GM23338 (cell line): ENCODE measurements around the gene MMP13. TPM values are rescaled to one million over a fixed set of nuclear protein-coding genes. Genes with fewer than 3 reads are reported as not detected.

Source experiments
- JUNB ChIP-seq: IDR thresholded peaks from one replicate; pipeline ENCODE4 v1.6.1; 2016; ENCODE audit warnings: antibody characterized with exemption; ENCODE audit not compliant: unreplicated experiment
- NANOG ChIP-seq: IDR thresholded peaks from 2 replicates; pipeline ENCODE4 v1.6.1; 2016; ENCODE audit warnings: antibody characterized with exemption, borderline replicate concordance
- ZNF114 ChIP-seq: fragments of 250-450 bp; sonication (Bioruptor Pico); IDR thresholded peaks from 2 replicates; pipeline ENCODE4 v1.5.0; 2020; ENCODE audit warnings: mild to moderate bottlenecking, moderate library complexity
- polyA plus RNA-seq: library from polyadenylated mRNA; unstranded; fragments of >200 nt; fragmentation: Nextera tagmentation; extraction: Ambion mirVana; gene quantifications from 2 replicates; pipeline ENCODE4 v1.2.1, GENCODE V29; 2016
- total RNA-seq: library from RNA; depleted of rRNA; stranded (reverse); fragments of >200 nt; shearing (Covaris generic); gene quantifications from 2 replicates; pipeline ENCODE4 v1.2.3, GENCODE V29; 2014
- TF ChIP-seq, protein P1 (sequence below): fragments of 250-450 bp; sonication (Bioruptor Pico); IDR thresholded peaks from 2 replicates; pipeline ENCODE4 v1.5.0; 2020; ENCODE audit warnings: mild to moderate bottlenecking, moderate library complexity
- TF ChIP-seq, protein P2 (sequence below): IDR thresholded peaks from one replicate; pipeline ENCODE4 v1.6.1; 2018; ENCODE audit warnings: antibody characterized with exemption; ENCODE audit not compliant: unreplicated experiment
- TF ChIP-seq, protein P3 (sequence below), 2 experiments: fragments of 200-600 bp in 1 of 2; sonication (generic) in 1 of 2; conservative IDR thresholded peaks; 2 replicates each; pipeline versions ENCODE4 v1.5.1 to v1.6.1; 2016 to 2017; ENCODE audit warnings: antibody characterized with exemption in 2 of 2, low read depth in 2 of 2, mild to moderate bottlenecking in 2 of 2, moderate library complexity in 1 of 2

MMP13 gene
- total and polyA plus RNA-seq, 2 experiments from 2014 or later: not detected

DNA sequence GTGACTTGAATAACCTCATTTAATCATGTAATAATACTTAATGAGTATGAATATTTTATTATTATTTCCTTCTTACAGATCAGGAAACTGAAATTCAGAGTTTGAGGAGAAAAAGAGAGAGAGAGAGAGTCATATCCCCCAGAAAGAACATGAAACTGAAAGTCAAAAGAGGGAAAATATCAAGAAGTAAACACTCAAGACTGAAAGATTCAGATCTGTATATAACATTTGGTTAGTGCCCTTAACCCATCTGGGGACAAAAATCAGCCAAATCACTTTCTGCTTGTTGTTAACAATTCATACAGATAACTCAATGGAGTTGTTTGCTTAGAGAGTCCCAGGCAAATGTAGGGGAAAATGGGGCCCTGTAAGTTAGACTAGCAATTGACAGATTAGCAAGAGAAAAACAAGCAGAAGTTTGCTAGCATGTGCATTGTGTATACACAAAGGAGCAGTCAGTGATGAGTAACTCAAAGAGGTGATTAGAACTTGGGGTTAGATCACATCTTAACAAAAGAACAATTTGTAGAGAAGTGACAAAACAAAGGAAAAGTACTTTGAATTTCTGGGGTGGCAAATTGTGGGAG lies 25.9 kb upstream of the MMP13 start (continued):
- TF ChIP-seq, protein P1, sequence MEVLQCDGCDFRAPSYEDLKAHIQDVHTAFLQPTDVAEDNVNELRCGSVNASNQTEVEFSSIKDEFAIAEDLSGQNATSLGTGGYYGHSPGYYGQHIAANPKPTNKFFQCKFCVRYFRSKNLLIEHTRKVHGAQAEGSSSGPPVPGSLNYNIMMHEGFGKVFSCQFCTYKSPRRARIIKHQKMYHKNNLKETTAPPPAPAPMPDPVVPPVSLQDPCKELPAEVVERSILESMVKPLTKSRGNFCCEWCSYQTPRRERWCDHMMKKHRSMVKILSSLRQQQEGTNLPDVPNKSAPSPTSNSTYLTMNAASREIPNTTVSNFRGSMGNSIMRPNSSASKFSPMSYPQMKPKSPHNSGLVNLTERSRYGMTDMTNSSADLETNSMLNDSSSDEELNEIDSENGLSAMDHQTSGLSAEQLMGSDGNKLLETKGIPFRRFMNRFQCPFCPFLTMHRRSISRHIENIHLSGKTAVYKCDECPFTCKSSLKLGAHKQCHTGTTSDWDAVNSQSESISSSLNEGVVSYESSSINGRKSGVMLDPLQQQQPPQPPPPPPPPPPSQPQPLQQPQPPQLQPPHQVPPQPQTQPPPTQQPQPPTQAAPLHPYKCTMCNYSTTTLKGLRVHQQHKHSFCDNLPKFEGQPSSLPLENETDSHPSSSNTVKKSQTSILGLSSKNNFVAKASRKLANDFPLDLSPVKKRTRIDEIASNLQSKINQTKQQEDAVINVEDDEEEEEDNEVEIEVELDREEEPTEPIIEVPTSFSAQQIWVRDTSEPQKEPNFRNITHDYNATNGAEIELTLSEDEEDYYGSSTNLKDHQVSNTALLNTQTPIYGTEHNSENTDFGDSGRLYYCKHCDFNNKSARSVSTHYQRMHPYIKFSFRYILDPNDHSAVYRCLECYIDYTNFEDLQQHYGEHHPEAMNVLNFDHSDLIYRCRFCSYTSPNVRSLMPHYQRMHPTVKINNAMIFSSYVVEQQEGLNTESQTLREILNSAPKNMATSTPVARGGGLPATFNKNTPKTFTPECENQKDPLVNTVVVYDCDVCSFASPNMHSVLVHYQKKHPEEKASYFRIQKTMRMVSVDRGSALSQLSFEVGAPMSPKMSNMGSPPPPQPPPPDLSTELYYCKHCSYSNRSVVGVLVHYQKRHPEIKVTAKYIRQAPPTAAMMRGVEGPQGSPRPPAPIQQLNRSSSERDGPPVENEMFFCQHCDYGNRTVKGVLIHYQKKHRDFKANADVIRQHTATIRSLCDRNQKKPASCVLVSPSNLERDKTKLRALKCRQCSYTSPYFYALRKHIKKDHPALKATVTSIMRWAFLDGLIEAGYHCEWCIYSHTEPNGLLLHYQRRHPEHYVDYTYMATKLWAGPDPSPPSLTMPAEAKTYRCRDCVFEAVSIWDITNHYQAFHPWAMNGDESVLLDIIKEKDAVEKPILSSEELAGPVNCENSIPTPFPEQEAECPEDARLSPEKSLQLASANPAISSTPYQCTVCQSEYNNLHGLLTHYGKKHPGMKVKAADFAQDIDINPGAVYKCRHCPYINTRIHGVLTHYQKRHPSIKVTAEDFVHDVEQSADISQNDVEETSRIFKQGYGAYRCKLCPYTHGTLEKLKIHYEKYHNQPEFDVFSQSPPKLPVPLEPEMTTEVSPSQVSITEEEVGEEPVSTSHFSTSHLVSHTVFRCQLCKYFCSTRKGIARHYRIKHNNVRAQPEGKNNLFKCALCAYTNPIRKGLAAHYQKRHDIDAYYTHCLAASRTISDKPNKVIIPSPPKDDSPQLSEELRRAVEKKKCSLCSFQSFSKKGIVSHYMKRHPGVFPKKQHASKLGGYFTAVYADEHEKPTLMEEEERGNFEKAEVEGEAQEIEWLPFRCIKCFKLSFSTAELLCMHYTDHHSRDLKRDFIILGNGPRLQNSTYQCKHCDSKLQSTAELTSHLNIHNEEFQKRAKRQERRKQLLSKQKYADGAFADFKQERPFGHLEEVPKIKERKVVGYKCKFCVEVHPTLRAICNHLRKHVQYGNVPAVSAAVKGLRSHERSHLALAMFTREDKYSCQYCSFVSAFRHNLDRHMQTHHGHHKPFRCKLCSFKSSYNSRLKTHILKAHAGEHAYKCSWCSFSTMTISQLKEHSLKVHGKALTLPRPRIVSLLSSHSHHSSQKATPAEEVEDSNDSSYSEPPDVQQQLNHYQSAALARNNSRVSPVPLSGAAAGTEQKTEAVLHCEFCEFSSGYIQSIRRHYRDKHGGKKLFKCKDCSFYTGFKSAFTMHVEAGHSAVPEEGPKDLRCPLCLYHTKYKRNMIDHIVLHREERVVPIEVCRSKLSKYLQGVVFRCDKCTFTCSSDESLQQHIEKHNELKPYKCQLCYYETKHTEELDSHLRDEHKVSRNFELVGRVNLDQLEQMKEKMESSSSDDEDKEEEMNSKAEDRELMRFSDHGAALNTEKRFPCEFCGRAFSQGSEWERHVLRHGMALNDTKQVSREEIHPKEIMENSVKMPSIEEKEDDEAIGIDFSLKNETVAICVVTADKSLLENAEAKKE (CRISPR knock-in tag): no peak
- TF ChIP-seq ZNF114 (CRISPR knock-in tag) (no peak), NANOG (no peak), JUNB (no peak)
- TF ChIP-seq, protein P2, sequence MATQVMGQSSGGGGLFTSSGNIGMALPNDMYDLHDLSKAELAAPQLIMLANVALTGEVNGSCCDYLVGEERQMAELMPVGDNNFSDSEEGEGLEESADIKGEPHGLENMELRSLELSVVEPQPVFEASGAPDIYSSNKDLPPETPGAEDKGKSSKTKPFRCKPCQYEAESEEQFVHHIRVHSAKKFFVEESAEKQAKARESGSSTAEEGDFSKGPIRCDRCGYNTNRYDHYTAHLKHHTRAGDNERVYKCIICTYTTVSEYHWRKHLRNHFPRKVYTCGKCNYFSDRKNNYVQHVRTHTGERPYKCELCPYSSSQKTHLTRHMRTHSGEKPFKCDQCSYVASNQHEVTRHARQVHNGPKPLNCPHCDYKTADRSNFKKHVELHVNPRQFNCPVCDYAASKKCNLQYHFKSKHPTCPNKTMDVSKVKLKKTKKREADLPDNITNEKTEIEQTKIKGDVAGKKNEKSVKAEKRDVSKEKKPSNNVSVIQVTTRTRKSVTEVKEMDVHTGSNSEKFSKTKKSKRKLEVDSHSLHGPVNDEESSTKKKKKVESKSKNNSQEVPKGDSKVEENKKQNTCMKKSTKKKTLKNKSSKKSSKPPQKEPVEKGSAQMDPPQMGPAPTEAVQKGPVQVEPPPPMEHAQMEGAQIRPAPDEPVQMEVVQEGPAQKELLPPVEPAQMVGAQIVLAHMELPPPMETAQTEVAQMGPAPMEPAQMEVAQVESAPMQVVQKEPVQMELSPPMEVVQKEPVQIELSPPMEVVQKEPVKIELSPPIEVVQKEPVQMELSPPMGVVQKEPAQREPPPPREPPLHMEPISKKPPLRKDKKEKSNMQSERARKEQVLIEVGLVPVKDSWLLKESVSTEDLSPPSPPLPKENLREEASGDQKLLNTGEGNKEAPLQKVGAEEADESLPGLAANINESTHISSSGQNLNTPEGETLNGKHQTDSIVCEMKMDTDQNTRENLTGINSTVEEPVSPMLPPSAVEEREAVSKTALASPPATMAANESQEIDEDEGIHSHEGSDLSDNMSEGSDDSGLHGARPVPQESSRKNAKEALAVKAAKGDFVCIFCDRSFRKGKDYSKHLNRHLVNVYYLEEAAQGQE: no peak
- TF ChIP-seq, protein P3, sequence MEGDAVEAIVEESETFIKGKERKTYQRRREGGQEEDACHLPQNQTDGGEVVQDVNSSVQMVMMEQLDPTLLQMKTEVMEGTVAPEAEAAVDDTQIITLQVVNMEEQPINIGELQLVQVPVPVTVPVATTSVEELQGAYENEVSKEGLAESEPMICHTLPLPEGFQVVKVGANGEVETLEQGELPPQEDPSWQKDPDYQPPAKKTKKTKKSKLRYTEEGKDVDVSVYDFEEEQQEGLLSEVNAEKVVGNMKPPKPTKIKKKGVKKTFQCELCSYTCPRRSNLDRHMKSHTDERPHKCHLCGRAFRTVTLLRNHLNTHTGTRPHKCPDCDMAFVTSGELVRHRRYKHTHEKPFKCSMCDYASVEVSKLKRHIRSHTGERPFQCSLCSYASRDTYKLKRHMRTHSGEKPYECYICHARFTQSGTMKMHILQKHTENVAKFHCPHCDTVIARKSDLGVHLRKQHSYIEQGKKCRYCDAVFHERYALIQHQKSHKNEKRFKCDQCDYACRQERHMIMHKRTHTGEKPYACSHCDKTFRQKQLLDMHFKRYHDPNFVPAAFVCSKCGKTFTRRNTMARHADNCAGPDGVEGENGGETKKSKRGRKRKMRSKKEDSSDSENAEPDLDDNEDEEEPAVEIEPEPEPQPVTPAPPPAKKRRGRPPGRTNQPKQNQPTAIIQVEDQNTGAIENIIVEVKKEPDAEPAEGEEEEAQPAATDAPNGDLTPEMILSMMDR (conservative IDR thresholded peaks at IDR 0.05; ENCODE audit: low read depth in 2 of 2): no peak
